Activated naive CD4-positive, alpha-beta T cell treated with anti-CD3 and anti-CD28 coated beads, Interleukin-2, amount 50 U/mL, for 24 hours (primary cell): ENCODE data around the gene PLA2G5.

Source experiments
- H3K27ac Mint-ChIP-seq: one replicate; pipeline ENCODE4 v1.8.0; 2021; ENCODE audit warnings: mild to moderate bottlenecking, mixed read lengths
- H3K27me3 Mint-ChIP-seq: one replicate; pipeline ENCODE4 v1.8.0; 2021; ENCODE audit warnings: mixed read lengths
- H3K36me3 Mint-ChIP-seq: one replicate; pipeline ENCODE4 v1.8.0; 2021; ENCODE audit warnings: mixed read lengths
- H3K4me1 Mint-ChIP-seq: one replicate; pipeline ENCODE4 v1.8.0; 2021; ENCODE audit warnings: mixed read lengths
- H3K4me3 Mint-ChIP-seq: one replicate; pipeline ENCODE4 v1.8.0; 2021; ENCODE audit warnings: mild to moderate bottlenecking, mixed read lengths
- H3K9me3 Mint-ChIP-seq: one replicate; pipeline ENCODE4 v1.8.0; 2021; ENCODE audit warnings: mixed read lengths

PLA2G5 gene

DNA sequence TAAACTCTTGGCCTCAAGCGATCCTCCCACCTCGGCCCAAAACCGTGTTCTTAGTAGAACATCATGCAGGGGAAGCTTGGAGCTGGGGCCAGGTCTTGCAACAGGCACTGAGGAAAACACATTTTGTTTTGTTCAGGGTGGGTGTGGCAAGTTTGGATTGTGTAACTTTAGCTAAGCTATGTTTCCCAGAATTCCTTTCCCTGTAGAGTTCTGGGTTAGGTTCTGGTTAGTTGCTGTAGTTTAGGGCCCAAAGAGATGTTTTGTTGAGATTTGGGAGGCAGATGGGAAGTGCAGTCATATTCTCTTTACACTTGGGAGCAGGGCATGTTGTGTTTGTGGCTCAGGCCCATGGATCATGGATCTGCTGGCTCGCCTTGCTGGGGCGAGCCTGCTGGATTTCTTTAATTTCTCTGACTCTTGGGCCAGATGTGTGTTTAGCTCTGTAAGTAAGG, 24.0 kb downstream of the PLA2G5 start:
- no peaks in the 10 kb centered on the region for H3K4me1 Mint-ChIP-seq

GRCh38 chr1:20095564-20096434, 25.8 kb downstream of the PLA2G5 start:
- no peak overlapping the region for H3K27ac Mint-ChIP-seq
- no peaks in the 10 kb centered on the region for H3K4me1 Mint-ChIP-seq
- no peaks in the 10 kb centered on the region for H3K9me3 Mint-ChIP-seq
- H3K27me3 Mint-ChIP-seq: no peaks in the 10 kb centered on the region
- H3K4me3 Mint-ChIP-seq: no peak overlapping the region
- H3K36me3 Mint-ChIP-seq: no peaks in the 10 kb centered on the region

More for the DNA sequence above, 24.0 kb downstream of the PLA2G5 start:
- H3K9me3 Mint-ChIP-seq: no peaks in the 10 kb centered on the region
- no peak overlapping the region for H3K4me3 Mint-ChIP-seq
- no peaks in the 10 kb centered on the region for H3K27me3 Mint-ChIP-seq
- H3K27ac Mint-ChIP-seq: no peak overlapping the region
- H3K36me3 Mint-ChIP-seq: no peaks in the 10 kb centered on the region

DNA sequence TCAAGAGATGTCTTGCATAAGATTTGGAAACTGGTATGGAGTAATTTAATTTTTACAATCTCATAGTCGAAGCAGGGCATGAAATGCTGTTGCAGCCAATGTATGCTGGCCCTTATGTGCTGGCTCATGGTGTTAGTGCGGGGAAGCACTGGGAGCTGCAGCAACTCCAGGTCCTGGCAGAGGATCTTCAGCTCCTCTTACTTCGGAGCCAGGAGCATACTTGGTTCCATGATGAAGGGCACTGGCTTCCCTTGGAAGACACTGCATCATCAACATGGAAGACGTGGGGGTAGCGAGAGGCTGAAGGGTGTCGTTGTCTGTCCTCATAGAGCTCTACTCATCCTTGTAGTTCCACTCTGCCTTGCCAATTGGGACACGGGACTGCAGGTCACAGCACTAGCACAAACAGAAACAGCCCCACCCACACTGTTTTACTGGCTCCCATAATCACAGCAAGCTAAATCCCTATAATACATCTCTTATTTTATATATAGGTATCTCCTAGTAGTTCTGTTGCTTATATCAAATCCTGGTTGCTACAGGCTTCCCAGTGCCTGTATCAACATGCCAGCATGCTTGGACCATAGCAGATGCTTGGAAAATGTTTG, 26.9 kb downstream of the PLA2G5 start:
- no peak overlapping the region for H3K4me3 Mint-ChIP-seq
- H3K9me3 Mint-ChIP-seq: no peaks in the 10 kb centered on the region
- H3K27me3 Mint-ChIP-seq: no peaks in the 10 kb centered on the region
- H3K36me3 Mint-ChIP-seq: no peaks in the 10 kb centered on the region
- H3K27ac Mint-ChIP-seq: no peak overlapping the region
- no peaks in the 10 kb centered on the region for H3K4me1 Mint-ChIP-seq

- H3K27ac Mint-ChIP-seq: no peak overlapping the region
- no peaks in the 10 kb centered on the region for H3K36me3 Mint-ChIP-seq
- no peaks in the 10 kb centered on the region for H3K27me3 Mint-ChIP-seq
- H3K9me3 Mint-ChIP-seq: no peaks in the 10 kb centered on the region
- H3K4me1 Mint-ChIP-seq: no peaks in the 10 kb centered on the region
- no peak overlapping the region for H3K4me3 Mint-ChIP-seq
Observed at GRCh38 chr1:20099533-20099932, 29.5 kb downstream of the PLA2G5 start.

DNA sequence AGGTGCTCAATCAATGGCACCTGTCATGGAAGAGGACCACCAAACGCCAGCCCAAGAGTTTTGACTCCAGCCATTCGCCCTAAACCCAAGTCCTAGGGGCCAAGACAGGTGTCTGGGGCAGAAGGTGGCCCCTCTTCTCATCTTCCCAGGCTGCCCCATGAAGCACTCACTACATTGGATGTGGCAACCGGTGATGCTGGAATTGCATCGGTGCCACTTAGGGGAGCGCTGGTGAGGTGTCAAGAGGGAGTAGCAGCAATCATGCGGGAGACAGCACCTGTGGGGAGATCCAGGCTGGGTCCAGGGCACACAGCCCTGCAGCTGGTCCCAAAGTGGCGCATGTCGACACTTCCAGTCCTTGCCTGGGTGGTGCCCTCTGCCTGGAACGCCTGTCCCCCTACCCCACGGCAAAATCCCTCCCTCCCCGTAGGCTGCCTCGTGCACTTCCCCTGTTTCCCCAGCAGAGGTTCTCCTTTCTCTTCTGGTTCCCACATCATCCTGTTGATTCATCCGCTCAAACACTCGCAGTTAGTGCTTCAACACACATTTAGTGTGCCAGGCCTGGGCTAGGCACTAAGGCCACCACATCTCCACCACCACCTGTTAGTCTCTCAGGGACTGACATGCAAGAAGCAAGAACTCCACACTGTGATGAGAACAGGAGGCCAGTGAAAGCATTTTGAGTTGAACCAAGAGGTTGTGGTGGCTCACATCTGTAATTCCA, 30.8 kb downstream of the PLA2G5 start:
- H3K4me3 Mint-ChIP-seq: no peak overlapping the region
- no peaks in the 10 kb centered on the region for H3K9me3 Mint-ChIP-seq
- no peaks in the 10 kb centered on the region for H3K4me1 Mint-ChIP-seq
- no peaks in the 10 kb centered on the region for H3K36me3 Mint-ChIP-seq
- no peak overlapping the region for H3K27ac Mint-ChIP-seq
- H3K27me3 Mint-ChIP-seq: no peaks in the 10 kb centered on the region

DNA sequence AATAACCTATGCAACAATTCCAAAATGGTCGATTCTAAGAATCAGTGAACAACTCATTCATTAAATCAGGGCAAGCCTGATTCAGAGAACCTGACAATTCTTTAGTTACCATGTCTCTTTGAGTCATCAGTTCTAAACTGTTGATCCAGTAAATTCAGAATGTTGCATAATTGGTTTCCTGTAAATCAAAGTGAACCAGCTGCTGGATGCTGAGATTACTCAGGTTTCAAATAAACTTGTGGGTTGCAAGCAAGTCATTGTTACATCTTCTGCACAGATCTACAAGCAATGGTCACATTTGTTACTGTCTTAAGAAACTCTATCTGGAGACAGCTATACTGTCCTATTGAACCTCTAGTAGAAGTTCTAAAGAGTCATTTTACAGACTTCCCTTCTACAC, 32.9 kb downstream of the PLA2G5 start:
- Mint-ChIP-seq H3K36me3 (no peaks in the 10 kb centered on the region), H3K9me3 (no peaks in the 10 kb centered on the region), H3K27me3 (no peaks in the 10 kb centered on the region), H3K27ac (no peak overlapping the region), H3K4me1 (no peaks in the 10 kb centered on the region), H3K4me3 (no peak overlapping the region)

DNA sequence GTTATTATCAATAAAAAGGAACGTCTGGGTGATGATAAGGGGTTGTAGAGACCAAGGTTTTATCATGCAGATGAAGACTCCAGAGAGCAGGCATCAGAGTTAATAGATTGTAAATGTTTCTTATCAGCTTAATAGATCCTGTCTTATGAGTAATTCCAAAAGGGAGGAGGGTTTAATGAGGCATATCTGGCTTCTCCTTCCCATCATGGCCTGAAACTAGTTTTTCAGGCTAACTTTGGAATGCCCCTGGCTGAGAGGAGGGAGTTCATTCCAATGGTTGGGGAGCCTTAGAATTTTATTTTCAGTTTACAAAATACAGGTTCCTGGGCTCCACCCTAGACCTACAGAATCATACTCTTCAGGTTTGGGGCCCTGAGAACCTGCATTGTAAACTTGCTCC, 35.9 kb downstream of the PLA2G5 start:
- Mint-ChIP-seq H3K27me3 (no peaks in the 10 kb centered on the region), H3K4me1 (no peaks in the 10 kb centered on the region), H3K9me3 (no peaks in the 10 kb centered on the region), H3K27ac (no peak overlapping the region), H3K36me3 (no peaks in the 10 kb centered on the region), H3K4me3 (no peak overlapping the region)

- Mint-ChIP-seq H3K4me1 (no peaks in the 10 kb centered on the region), H3K27me3 (no peaks in the 10 kb centered on the region), H3K9me3 (no peaks in the 10 kb centered on the region), H3K27ac (no peak overlapping the region), H3K36me3 (no peaks in the 10 kb centered on the region), H3K4me3 (no peak overlapping the region)
Observed at GRCh38 chr1:20107351-20107750, 37.4 kb downstream of the PLA2G5 start.

DNA sequence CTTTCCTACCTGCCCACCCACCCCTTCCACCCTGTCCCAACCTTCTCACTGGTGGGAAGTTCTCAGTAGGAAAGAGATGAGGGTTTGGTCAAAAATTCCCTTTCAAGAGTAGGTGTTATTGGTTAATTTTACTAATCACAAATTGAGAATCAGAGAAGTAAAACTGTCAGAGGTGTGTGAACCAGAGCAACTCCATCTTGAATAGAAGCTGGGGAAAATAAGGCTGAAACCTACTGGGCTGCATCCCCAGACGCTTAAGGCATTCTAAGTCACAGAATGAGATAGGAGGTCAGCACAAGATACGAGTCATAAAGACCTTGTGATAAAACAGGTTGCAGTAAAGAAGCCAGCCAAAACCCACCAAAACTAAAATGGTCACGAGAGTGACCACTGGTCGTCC, 37.8 kb downstream of the PLA2G5 start:
- Mint-ChIP-seq H3K36me3 (no peaks in the 10 kb centered on the region), H3K4me3 (no peak overlapping the region), H3K9me3 (no peaks in the 10 kb centered on the region), H3K4me1 (no peaks in the 10 kb centered on the region), H3K27me3 (no peaks in the 10 kb centered on the region), H3K27ac (no peak overlapping the region)

- H3K27ac Mint-ChIP-seq: no peak overlapping the region
Observed at GRCh38 chr1:20108366-20109123, 38.6 kb downstream of the PLA2G5 start.

GRCh38 chr1:20109223-20109856, 39.3 kb downstream of the PLA2G5 start:
- H3K27me3 Mint-ChIP-seq: peaks cover 3% of the 10 kb centered on the region
- H3K9me3 Mint-ChIP-seq: no peaks in the 10 kb centered on the region
- no peaks in the 10 kb centered on the region for H3K36me3 Mint-ChIP-seq
- no peak overlapping the region for H3K4me3 Mint-ChIP-seq
- H3K4me1 Mint-ChIP-seq: no peaks in the 10 kb centered on the region
- H3K27ac Mint-ChIP-seq: no peak overlapping the region

More at GRCh38 chr1:20108366-20109123, 38.6 kb downstream of the PLA2G5 start:
- H3K27me3 Mint-ChIP-seq: peaks cover 3% of the 10 kb centered on the region
- H3K36me3 Mint-ChIP-seq: no peaks in the 10 kb centered on the region
- H3K9me3 Mint-ChIP-seq: no peaks in the 10 kb centered on the region
- no peaks in the 10 kb centered on the region for H3K4me1 Mint-ChIP-seq
- H3K4me3 Mint-ChIP-seq: no peak overlapping the region

DNA sequence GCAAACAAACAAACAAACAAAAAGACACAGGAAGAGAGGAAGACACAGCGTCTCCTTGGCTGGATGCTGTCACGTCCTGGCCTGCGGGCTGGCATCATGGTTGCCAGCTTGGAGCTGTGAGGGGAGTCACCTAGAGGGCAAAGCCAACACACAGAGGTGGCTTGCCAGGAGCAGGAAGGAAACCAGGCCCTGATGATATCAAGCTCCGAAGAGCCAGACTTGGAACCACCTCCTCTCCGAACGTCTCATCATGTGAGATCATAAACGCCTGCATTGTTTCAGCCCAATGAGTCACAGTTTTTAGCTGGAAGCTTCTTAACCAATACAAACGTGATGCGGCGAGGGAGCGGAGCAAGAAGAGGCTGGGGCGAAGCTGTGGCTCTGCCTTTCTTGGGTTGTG, 40.7 kb downstream of the PLA2G5 start:
- H3K4me1 Mint-ChIP-seq: no peaks in the 10 kb centered on the region
- H3K27ac Mint-ChIP-seq: no peak overlapping the region
- no peaks in the 10 kb centered on the region for H3K36me3 Mint-ChIP-seq
- peaks cover 3% of the 10 kb centered on the region for H3K27me3 Mint-ChIP-seq
- no peak overlapping the region for H3K4me3 Mint-ChIP-seq
- no peaks in the 10 kb centered on the region for H3K9me3 Mint-ChIP-seq

DNA sequence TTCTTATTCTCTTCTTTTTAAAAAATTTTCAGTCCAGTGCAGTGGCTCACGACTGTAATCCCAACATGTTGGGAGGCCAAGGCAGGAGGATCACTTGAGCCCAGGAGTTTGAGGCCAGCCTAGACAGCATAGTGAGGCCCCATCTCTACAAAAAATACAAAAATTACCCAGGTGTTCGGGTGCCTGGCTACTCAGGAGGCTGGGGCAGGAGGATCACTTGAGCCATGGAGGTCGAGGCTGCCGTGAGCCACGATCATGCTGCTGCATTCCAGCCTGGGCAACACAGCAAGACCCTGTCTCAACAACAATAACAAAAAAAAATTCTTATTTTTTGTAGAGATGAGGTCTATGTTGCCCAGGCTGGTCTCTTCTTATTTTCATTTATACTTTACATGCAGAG, 41.5 kb downstream of the PLA2G5 start:
- Mint-ChIP-seq H3K27ac (no peak overlapping the region), H3K4me1 (no peaks in the 10 kb centered on the region), H3K27me3 (peaks cover 4% of the 10 kb centered on the region), H3K4me3 (no peak overlapping the region), H3K36me3 (no peaks in the 10 kb centered on the region), H3K9me3 (no peaks in the 10 kb centered on the region)

DNA sequence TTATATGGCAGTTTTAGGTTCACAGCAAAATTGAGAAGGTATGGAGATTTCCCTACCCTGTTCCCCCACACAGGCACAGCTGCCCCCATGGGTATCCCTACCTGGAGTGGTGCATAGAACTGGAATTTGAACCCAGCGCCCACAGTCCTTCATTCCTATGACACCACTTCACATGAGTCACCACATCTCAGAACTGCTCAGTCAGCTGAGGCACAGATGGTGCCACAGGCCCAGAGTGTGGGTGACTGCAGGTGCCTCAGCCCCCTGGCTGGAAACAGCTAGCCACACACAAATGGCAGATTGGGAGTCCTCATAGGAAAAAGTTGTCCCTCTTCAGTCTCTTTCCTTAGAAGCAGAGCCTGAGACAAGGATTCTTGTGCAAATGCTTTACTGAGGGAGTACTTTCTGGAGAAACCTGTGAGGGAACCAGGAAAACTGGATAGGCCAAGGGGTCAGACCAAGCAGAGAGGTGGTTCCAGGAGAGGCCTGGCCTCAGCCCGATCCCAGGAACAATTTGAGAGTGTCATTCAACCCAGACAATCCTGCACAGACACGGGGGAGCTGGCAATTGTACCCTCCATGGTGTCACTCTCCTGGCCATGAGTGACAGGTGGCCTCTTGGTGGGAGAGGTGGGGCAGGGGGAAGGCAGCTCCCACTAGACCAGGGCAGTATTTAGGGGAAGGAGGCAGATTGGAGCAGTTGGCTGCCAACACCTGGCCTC, 42.4 kb downstream of the PLA2G5 start:
- Mint-ChIP-seq H3K27me3 (peaks cover 4% of the 10 kb centered on the region), H3K4me3 (no peak overlapping the region), H3K36me3 (no peaks in the 10 kb centered on the region)

More for the DNA sequence above, 42.4 kb downstream of the PLA2G5 start:
- Mint-ChIP-seq H3K27ac (no peak overlapping the region), H3K9me3 (no peaks in the 10 kb centered on the region), H3K4me1 (no peaks in the 10 kb centered on the region)
